IMR-90 (cell line): Measurements from ENCODE around the gene TMEM239. TPM values are rescaled to one million over a fixed set of nuclear protein-coding genes. Genes with fewer than 3 reads are reported as not detected.
A peak's percentile ranks its signal among the peaks of the same experiment; 100 is the strongest.

ENCODE experiments used
- ATAC-seq: fragments of 200-7000 bp; cut with Tn5 transposase; 2 replicates; pipeline ENCODE4 v1.9.1; 2020; ENCODE audit warnings: low read depth, mild to moderate bottlenecking, moderate library complexity
- BruUV-seq: library from RNA; stranded (reverse); fragments of 400-500 nt; replicated peaks from 2 replicates; lab custom pipeline; 2021; lab: Mats Ljungman, UMichigan
- CTCF ChIA-PET: fragments of 300-600 bp; formaldehyde crosslinking; extraction: SDS; loops from one replicate; lab custom pipeline; 2021; ENCODE audit warnings: antibody characterized with exemption; lab: Yijun Ruan, JAX
- POLR2A ChIA-PET: fragments of 300-600 bp; sonication (Branson Sonifier 250); formaldehyde crosslinking; loops from one replicate; lab custom pipeline; 2022; ENCODE audit warnings: antibody characterized with exemption; ENCODE audit not compliant: unreplicated experiment; lab: Charles Lee
- DNase-seq: peaks from one replicate; pipeline ENCODE4 v3.0.0; 2013
- H2AFZ ChIP-seq: replicated peaks from 2 replicates; pipeline ENCODE3; 2013; ENCODE audit warnings: low read length, mild to moderate bottlenecking; ENCODE audit not compliant: poor library complexity
- H2AK5ac ChIP-seq: 2 replicates; pipeline ENCODE4 v1.6.1; 2013; ENCODE audit warnings: low read depth, low read length, inconsistent platforms
- H2AK9ac ChIP-seq: replicated peaks from 2 replicates; pipeline ENCODE3; 2013; ENCODE audit warnings: mild to moderate bottlenecking, low read depth, low read length, moderate library complexity; ENCODE audit not compliant: poor library complexity
- H2BK120ac ChIP-seq: 2 replicates; pipeline ENCODE4 v1.6.1; 2013; ENCODE audit warnings: low read depth, low read length, inconsistent platforms
- H2BK15ac ChIP-seq: 3 replicates; pipeline ENCODE4 v1.6.1; 2013; ENCODE audit warnings: low read depth, low read length, inconsistent platforms
- H2BK20ac ChIP-seq: 2 replicates; pipeline ENCODE4 v1.6.1; 2013; ENCODE audit warnings: low read depth, mild to moderate bottlenecking, inconsistent platforms, low read length, moderate library complexity
- H2BK5ac ChIP-seq: 2 replicates; pipeline ENCODE4 v1.6.1; 2013; ENCODE audit warnings: mild to moderate bottlenecking, low read depth, low read length, inconsistent platforms; ENCODE audit not compliant: poor library complexity, severe bottlenecking
- H3K14ac ChIP-seq: replicated peaks from 2 replicates; pipeline ENCODE4 v1.6.1; 2013; ENCODE audit warnings: low read depth, low read length, inconsistent platforms
- H3K18ac ChIP-seq: 2 replicates; pipeline ENCODE4 v1.6.1; 2013; ENCODE audit warnings: low read depth, low read length, control low read depth
- H3K23ac ChIP-seq: 2 replicates; pipeline ENCODE4 v1.6.1; 2013; ENCODE audit warnings: low read depth, low read length, inconsistent platforms
- H3K27ac ChIP-seq: 2 replicates; pipeline ENCODE4 v1.5.1; 2013; ENCODE audit warnings: mild to moderate bottlenecking, control low read depth, low read length; ENCODE audit not compliant: insufficient read depth
- H3K27me3 ChIP-seq: 2 replicates; pipeline ENCODE4 v1.6.1; 2013; ENCODE audit warnings: low read length; ENCODE audit not compliant: control insufficient read depth, insufficient read depth
- H3K36me3 ChIP-seq: 2 replicates; pipeline ENCODE4 v1.6.1; 2013; ENCODE audit warnings: low read length, mixed read lengths; ENCODE audit not compliant: control insufficient read depth, insufficient read depth
- H3K4ac ChIP-seq: 2 replicates; pipeline ENCODE4 v1.6.1; 2013; ENCODE audit warnings: low read depth, low read length, inconsistent platforms
- H3K4me1 ChIP-seq: 2 replicates; pipeline ENCODE4 v1.6.1; 2013; ENCODE audit warnings: low read length, mixed read lengths; ENCODE audit not compliant: control insufficient read depth, insufficient read depth
- H3K4me2 ChIP-seq: 2 replicates; pipeline ENCODE4 v1.6.1; 2013; ENCODE audit warnings: low read depth, mild to moderate bottlenecking, control low read depth, low read length, moderate library complexity
- H3K4me3 ChIP-seq: 2 replicates; pipeline ENCODE4 v1.5.1; 2013; ENCODE audit warnings: low read depth, mild to moderate bottlenecking, control low read depth, low read length, moderate library complexity; ENCODE audit not compliant: insufficient read depth
- H3K56ac ChIP-seq: 2 replicates; pipeline ENCODE4 v1.6.1; 2013; ENCODE audit warnings: low read length, inconsistent platforms; ENCODE audit not compliant: insufficient read depth; ENCODE audit errors: extremely low read depth
- H3K79me1 ChIP-seq, 2 experiments: 2 replicates each; pipeline ENCODE4 v1.6.1; 2013; ENCODE audit warnings: low read length in 2 of 2, inconsistent platforms in 1 of 2, low read depth in 1 of 2
- H3K9ac ChIP-seq: 2 replicates; pipeline ENCODE4 v1.6.1; 2013; ENCODE audit warnings: low read depth, low read length, control low read depth
- H3K9me1 ChIP-seq: 2 replicates; pipeline ENCODE4 v1.6.1; 2013; ENCODE audit warnings: low read length, inconsistent platforms; ENCODE audit not compliant: insufficient read depth
- H3K9me3 ChIP-seq: 2 replicates; pipeline ENCODE4 v1.6.1; 2013; ENCODE audit warnings: low read length; ENCODE audit not compliant: control insufficient read depth, insufficient read depth
- H4K20me1 ChIP-seq: 2 replicates; pipeline ENCODE4 v1.6.1; 2013; ENCODE audit warnings: low read length, inconsistent platforms; ENCODE audit not compliant: insufficient read depth
- H4K5ac ChIP-seq: 2 replicates; pipeline ENCODE4 v1.6.1; 2013; ENCODE audit warnings: mild to moderate bottlenecking, low read depth, low read length, control low read depth
- H4K8ac ChIP-seq, 2 experiments: 2 replicates each; pipeline ENCODE4 v1.6.1; 2013; ENCODE audit warnings: low read depth in 2 of 2, low read length in 2 of 2, control low read depth in 1 of 2, inconsistent platforms in 1 of 2
- H4K91ac ChIP-seq: 2 replicates; pipeline ENCODE4 v1.6.1; 2013; ENCODE audit warnings: low read depth, low read length, inconsistent platforms; ENCODE audit not compliant: insufficient read depth
- BHLHE40 ChIP-seq: fragments of 150-350 bp; IDR thresholded peaks from 2 replicates; pipeline ENCODE4 v1.6.1; 2016; ENCODE audit warnings: mild to moderate bottlenecking, low read depth, low read length
- CEBPB ChIP-seq: IDR thresholded peaks from 2 replicates; pipeline ENCODE4 v1.6.1; 2012; ENCODE audit warnings: low read depth, low read length, improper control_type of control experiment
- CHD1 ChIP-seq: IDR thresholded peaks from 2 replicates; pipeline ENCODE4 v1.6.1; 2012; ENCODE audit warnings: low read depth, low read length, improper control_type of control experiment
- FOS ChIP-seq: fragments of 150-350 bp; IDR thresholded peaks from 2 replicates; pipeline ENCODE4 v1.6.1; 2016; ENCODE audit warnings: low read depth, low read length
- MAFK ChIP-seq: IDR thresholded peaks from 2 replicates; pipeline ENCODE4 v1.6.1; 2012; ENCODE audit warnings: low read depth, low read length, improper control_type of control experiment
- MAZ ChIP-seq: IDR thresholded peaks from 2 replicates; pipeline ENCODE4 v1.6.1; 2012; ENCODE audit warnings: low read depth, mild to moderate bottlenecking, low read length, improper control_type of control experiment, moderate library complexity, borderline replicate concordance
- MXI1 ChIP-seq: IDR thresholded peaks from 2 replicates; pipeline ENCODE4 v1.6.1; 2012; ENCODE audit warnings: low read depth, mild to moderate bottlenecking, low read length, moderate library complexity, borderline replicate concordance
- NFE2L2 ChIP-seq: fragments of 150-350 bp; IDR thresholded peaks from 2 replicates; pipeline ENCODE4 v1.6.1; 2016; ENCODE audit warnings: low read depth, mild to moderate bottlenecking, low read length
- POLR2A ChIP-seq: IDR thresholded peaks from 2 replicates; pipeline ENCODE4 v1.6.1; 2012; ENCODE audit warnings: mild to moderate bottlenecking, low read depth, low read length
- RAD21 ChIP-seq: IDR thresholded peaks from 2 replicates; pipeline ENCODE4 v1.6.1; 2012; ENCODE audit warnings: low read length, improper control_type of control experiment
- RCOR1 ChIP-seq: IDR thresholded peaks from 2 replicates; pipeline ENCODE4 v1.6.1; 2012; ENCODE audit warnings: mild to moderate bottlenecking, low read length, improper control_type of control experiment; ENCODE audit not compliant: insufficient replicate concordance
- RFX5 ChIP-seq: IDR thresholded peaks from 2 replicates; pipeline ENCODE4 v1.8.0; 2012; ENCODE audit warnings: low read depth, mild to moderate bottlenecking, low read length, moderate library complexity
- SMC3 ChIP-seq: fragments of 150-350 bp; IDR thresholded peaks from 2 replicates; pipeline ENCODE4 v1.6.1; 2016; ENCODE audit warnings: low read depth, mild to moderate bottlenecking, antibody characterized with exemption, low read length, moderate library complexity
- WGBS, 2 experiments: methylation state at CpG; one replicate each; pipeline versions ENCODE4 v1.1.5 to v1.1.7; 2013; ENCODE audit warnings: missing lambda C conversion rate in 2 of 2; ENCODE audit not compliant: insufficient read length in 1 of 2; ENCODE audit errors: extremely low coverage in 2 of 2; 5-methylcytosine and 5-hydroxymethylcytosine counted together
- dilution Hi-C: fragments of 300-500 bp; cut with HindIII; formaldehyde crosslinking; loops from one replicate; pipeline ENCODE4 v1.14.3; 2018; ENCODE audit warnings: low sequenced_read_pairs; ENCODE audit not compliant: unreplicated experiment
- in situ Hi-C: fragments of 300-500 bp; cut with MboI; formaldehyde crosslinking; loops from 3 replicates; pipeline ENCODE4 v1.14.3; 2019; ENCODE audit warnings: low sequenced_read_pairs, inconsistent platforms, mixed read lengths
- intact Hi-C: fragments of 100-400 bp; cut with micrococcal nuclease; formaldehyde crosslinking; loops from 2 replicates; pipeline ENCODE4 v1.10.0; 2022
- polyA plus RNA-seq, 3 experiments: library from polyadenylated mRNA; depleted of rRNA; stranded (reverse); fragments of >200 nt; gene quantifications; 2 replicates each; pipeline ENCODE4 v1.2.3, GENCODE V29; 2012; ENCODE audit warnings: low replicate concordance in 1 of 3
- total RNA-seq: library from RNA; depleted of rRNA; stranded (reverse); fragments of >200 nt; gene quantifications from 2 replicates; pipeline ENCODE4 v1.2.3, GENCODE V29; 2012
- TF ChIP-seq, protein P1 (sequence below): conservative IDR thresholded peaks from 2 replicates; pipeline ENCODE4 v1.5.1; 2012; ENCODE audit warnings: mild to moderate bottlenecking, low read depth, low read length, improper control_type of control experiment
- TF ChIP-seq, protein P2 (sequence below): fragments of 150-350 bp; IDR thresholded peaks from 2 replicates; pipeline ENCODE4 v1.6.1; 2017; ENCODE audit warnings: mild to moderate bottlenecking, antibody characterized with exemption, low read length, low read depth
- TF ChIP-seq, protein P3 (sequence below): fragments of 150-350 bp; IDR thresholded peaks from 2 replicates; pipeline ENCODE4 v1.6.1; 2016; ENCODE audit warnings: low read depth, mild to moderate bottlenecking, low read length, moderate library complexity, borderline replicate concordance

Gene TMEM239
- total and polyA plus RNA-seq, 2 of the 4 experiments (the other 2 are of a cell fraction), result 0.32 TPM; not detected in 1

- Histone ChIP-seq H3K9me3 (no peaks in the 10 kb centered on the region), H3K14ac (no peak overlapping the region), H3K27ac (no peak overlapping the region), H3K18ac (no peak overlapping the region), H4K91ac (no peak overlapping the region), H3K36me3 (peaks cover 63% of the 10 kb centered on the region), H3K27me3 (no peaks in the 10 kb centered on the region), H4K5ac (no peak overlapping the region), H2BK15ac (no peak overlapping the region), H2BK20ac (no peak overlapping the region), H3K23ac (no peak overlapping the region), H2AK9ac (no peak overlapping the region), H3K4me2 (no peak overlapping the region), H3K9me1 (peaks cover 8% of the 10 kb centered on the region; the same call in 1 of the 2 replicates), H3K4me1 (no peaks in the 10 kb centered on the region), H3K4ac (no peak overlapping the region), H3K4me3 (no peak overlapping the region), H3K56ac (no peak overlapping the region), H3K9ac (no peak overlapping the region), H2BK120ac (no peak overlapping the region), H4K8ac (no peak overlapping the region), H2AFZ (no peak overlapping the region), H2AK5ac (no peak overlapping the region), H3K79me1 (peaks cover 0 to 13% of the 10 kb centered on the region in 2 experiments; a peak in 2 of 4 replicates), H4K20me1 (peaks cover 3% of the 10 kb centered on the region; the same call in 1 of the 2 replicates), H2BK5ac (no peak overlapping the region)
- in situ Hi-C loops, result no loop called here
- dilution Hi-C loops, result no loop called here
- ATAC-seq, result no peak
- BruUV-seq, result TSS peak; percentile 68
- TF ChIP-seq, protein P1, sequence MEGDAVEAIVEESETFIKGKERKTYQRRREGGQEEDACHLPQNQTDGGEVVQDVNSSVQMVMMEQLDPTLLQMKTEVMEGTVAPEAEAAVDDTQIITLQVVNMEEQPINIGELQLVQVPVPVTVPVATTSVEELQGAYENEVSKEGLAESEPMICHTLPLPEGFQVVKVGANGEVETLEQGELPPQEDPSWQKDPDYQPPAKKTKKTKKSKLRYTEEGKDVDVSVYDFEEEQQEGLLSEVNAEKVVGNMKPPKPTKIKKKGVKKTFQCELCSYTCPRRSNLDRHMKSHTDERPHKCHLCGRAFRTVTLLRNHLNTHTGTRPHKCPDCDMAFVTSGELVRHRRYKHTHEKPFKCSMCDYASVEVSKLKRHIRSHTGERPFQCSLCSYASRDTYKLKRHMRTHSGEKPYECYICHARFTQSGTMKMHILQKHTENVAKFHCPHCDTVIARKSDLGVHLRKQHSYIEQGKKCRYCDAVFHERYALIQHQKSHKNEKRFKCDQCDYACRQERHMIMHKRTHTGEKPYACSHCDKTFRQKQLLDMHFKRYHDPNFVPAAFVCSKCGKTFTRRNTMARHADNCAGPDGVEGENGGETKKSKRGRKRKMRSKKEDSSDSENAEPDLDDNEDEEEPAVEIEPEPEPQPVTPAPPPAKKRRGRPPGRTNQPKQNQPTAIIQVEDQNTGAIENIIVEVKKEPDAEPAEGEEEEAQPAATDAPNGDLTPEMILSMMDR, result no peak
- no peak for TF ChIP-seq NFE2L2
- TF ChIP-seq POLR2A, result no peak
- no peak for TF ChIP-seq RCOR1
- TF ChIP-seq CEBPB, result no peak
- TF ChIP-seq, protein P2, sequence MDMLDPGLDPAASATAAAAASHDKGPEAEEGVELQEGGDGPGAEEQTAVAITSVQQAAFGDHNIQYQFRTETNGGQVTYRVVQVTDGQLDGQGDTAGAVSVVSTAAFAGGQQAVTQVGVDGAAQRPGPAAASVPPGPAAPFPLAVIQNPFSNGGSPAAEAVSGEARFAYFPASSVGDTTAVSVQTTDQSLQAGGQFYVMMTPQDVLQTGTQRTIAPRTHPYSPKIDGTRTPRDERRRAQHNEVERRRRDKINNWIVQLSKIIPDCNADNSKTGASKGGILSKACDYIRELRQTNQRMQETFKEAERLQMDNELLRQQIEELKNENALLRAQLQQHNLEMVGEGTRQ, result no peak
- no peak for TF ChIP-seq RFX5
- no peak for TF ChIP-seq MAZ
- TF ChIP-seq MXI1, result no peak
- no peak for TF ChIP-seq MAFK
- TF ChIP-seq SMC3, result no peak
- no peak for TF ChIP-seq CHD1
- no peak for TF ChIP-seq RAD21
- TF ChIP-seq, protein P3, sequence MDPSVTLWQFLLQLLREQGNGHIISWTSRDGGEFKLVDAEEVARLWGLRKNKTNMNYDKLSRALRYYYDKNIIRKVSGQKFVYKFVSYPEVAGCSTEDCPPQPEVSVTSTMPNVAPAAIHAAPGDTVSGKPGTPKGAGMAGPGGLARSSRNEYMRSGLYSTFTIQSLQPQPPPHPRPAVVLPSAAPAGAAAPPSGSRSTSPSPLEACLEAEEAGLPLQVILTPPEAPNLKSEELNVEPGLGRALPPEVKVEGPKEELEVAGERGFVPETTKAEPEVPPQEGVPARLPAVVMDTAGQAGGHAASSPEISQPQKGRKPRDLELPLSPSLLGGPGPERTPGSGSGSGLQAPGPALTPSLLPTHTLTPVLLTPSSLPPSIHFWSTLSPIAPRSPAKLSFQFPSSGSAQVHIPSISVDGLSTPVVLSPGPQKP, result no peak
- no peak for TF ChIP-seq FOS
- TF ChIP-seq BHLHE40, result no peak
- WGBS, 2 experiments, result 97% methylated on average over 7 of the region's 12 CpGs; no CpG with 5 or more reads in 1 of the 2 experiments
- CTCF ChIA-PET, result no interaction called here
- intact Hi-C loops, result no loop called here
- no peak for DNase-seq
- POLR2A ChIA-PET, result no interaction called here
These were observed 48.5 kb downstream of the TMEM239 start for GRCh38 chr20:2864626-2865025.
